GM19240 (cell line): ENCODE measurements around the gene NR1I2.

Experiments
- DNase-seq: peaks from one replicate; pipeline ENCODE4 v3.0.0; 2011; ENCODE audit warnings: low spot score; ENCODE audit not compliant: insufficient read length

The NR1I2 gene

DNA sequence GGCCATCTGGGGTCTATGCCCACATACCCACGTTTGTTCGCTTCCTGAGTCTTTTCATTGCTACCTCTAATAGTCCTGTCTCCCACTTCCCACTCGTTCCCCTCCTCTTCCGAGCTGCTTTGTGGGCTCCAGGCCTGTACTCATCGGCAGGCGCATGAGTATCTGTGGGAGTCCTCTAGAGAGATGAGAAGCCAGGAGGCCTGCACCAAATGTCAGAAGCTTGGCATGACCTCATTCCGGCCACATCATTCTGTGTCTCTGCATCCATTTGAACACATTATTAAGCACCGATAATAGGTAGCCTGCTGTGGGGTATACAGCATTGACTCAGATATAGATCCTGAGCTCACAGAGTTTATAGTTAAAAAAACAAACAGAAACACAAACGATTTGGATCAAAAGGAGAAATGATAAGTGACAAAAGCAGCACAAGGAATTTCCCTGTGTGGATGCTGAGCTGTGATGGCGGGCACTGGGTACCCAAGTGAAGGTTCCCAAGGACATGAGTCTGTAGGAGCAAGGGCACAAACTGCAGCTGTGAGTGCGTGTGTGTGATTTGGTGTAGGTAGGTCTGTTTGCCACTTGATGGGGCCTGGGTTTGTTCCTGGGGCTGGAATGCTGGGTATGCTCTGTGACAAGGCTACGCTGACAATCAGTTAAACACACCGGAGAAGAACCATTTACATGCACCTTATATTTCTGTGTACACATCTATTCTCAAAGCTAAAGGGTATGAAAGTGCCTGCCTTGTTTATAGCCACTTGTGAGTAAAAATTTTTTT, 35.9 kb downstream of the NR1I2 start:
- DNase-seq = no peak

DNA sequence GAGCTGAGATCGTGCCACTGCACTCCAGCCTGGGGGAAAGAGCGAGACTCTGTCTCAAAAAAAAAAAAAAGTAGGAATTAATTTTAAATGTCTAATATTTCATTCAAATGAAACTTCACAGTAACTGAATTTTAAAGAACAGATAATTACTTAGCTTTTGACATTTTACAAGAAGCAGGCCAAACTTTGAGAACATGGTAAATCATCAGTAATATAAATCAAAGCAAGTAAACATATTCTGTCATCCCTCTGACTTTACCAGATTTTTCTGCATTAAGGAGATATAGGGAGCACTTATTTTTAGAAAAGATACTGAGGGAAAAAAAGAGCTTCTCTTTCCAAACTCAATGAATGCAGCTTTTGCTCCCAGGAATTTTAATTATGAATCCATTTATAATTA, 37.0 kb downstream of the NR1I2 start:
- DNase-seq = no peak

DNA sequence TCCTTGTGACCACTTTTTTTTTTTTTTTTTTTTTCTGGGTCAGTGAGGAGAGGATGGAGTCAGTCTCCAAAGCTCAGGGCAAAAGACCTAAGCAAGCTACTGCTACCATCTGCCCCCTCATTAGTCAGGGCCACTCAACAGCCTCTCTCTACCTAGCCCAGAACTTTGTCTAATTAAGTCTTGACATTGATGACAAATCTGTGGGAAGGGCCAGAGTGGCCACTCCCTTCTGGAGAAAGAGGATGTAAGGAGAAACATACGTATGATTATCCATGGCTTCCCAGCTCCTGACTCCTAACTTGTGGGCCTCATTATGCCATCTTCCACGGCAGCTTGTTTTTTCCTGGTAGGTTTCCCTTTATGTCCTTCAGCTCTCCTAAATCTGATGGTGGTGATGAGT, 37.9 kb downstream of the NR1I2 start:
- DNase-seq = no peak

DNA sequence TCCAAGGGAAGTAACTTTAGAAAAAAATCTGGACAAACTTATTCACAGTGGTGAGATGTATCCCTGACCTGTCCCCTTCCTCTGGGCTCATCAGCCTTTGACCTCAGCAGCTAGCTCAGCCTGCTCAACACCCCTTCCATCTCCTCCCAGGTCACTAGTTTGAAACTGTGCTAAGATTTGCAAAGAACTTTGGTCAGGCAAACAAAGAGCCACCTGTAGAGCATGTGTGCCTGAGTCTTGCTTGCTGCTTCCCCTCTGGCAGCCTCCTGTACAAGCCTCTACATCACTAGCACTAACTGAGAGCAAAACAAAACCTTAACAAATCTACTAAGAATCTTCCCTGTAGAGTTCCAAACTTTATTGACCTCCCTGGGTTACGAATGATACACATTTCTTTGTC, 43.9 kb downstream of the NR1I2 start:
- no peak for DNase-seq

DNA sequence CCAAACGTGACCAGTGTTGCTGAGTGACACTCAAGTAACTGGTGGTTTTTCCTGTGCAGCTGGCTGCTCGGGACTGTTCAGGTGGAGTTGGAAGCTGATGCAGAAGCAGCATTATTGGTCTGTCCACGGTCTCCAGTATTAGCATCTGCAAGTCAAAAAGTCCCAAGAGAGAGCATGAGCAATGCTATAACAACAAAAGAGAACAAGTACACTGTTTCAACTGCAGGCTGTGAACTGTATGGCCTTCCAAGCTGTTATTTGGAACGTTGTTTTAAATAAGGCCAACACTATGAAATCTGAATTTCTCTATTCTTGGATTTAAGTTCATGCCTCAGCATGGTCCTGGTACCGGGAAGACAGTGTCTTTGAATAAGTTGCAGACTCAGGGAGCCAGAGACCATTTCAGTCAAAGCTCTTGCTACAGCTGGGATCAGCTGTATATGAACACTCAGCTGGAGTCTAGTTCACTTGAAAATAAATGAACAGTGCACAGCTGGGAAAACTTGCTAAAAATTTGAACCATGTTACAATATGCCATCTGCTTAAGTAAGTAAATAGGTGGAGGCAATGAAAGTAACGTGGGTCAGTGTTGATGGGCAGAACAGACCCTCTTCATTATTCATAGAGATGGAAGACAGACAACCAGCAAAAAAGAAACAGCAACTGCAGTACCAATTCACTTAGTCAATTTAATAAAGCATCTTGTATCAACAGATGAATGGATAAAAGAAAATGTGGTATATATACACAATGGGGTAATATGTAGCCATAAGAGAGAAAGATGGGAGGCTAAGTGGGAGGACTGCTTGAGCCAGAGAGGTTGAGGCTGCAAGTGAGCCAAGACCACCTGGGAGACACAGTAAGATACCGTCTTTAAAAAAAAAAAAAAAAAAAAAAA, 45.1 kb downstream of the NR1I2 start:
- no peak for DNase-seq

DNA sequence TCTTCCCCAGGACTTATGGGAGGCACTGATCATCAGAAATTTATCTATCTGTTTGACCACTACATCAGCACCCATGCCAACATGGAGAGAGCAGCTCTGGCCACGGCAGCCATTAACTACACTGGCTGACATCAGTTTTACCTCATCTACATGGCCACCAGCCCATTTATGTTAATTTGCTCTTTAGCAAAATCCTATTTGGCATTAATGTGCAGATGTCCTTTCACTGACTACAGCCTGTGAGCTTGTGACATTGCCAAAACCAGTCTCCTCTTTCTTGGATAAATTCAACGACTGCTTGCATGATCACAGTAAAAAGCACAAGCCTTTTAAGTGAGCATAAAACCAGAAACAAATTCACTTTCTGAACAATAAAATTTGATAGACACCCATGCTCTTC, 47.5 kb downstream of the NR1I2 start:
- DNase-seq = no peak

DNA sequence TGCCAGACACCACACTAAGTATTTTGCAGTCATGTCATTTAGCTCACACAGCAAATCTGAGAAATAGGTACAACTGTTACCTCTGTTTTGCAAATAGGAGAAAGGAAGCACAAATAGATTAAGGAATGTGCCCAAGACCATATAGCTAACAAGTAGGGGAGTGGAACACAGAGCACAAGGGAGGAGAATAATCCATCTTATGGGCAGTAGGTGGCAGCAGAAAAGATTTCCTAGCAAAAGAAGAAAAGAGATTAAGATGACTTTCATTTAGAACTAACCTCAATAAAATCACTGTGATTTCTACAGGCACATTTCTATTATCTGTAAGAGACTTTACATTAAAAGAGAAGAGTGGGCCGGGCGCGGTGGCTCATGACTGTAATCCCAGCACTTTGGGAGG, 49.1 kb downstream of the NR1I2 start:
- DNase-seq = no peak

DNA sequence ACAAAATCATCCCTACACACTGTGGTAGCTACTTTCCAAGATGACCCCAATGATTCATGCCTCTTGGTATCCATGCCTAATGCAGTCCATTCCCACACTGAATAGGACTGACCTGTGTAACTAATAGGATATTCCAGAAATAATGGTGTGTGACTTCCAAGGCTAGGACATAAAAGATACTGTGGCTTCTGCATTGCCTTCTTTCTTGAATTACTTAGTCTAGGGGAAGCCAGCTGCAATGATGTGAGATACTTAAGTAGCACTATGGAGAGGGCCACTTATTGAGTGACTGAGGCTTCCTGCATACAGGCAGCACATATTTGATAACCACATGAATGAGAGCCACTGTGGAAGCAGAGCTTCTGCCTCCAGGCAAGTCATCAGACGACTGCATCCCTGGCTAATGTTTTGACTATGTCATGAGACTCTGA, 50.1 kb downstream of the NR1I2 start:
- DNase-seq = no peak

DNA sequence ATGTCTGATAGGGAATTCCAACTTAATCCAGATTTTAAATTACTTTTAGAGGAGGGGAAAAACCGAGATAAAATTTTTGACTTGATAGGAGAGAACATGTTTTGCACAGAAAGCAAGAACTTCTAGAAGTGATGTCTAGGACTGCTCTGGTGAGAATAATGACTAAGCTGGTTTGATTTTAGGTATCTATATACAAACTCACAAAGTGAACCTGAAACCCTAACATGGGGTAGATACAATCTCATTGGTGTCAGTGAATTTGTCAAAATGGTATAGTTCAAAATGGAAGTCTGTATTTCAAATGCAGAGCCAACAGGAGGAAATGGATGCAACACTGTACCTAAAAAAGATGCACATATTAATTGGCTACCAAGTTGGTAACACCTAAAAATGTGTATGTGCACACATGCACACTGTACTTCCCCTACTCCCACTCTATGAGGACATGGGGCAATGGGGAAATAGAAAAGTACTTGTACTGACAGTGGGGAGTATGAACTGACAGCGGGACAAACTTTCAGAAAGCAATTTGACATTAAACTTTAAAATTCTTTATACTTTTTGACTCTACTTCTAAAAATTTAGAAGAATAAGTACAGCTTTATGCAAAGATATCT, 53.0 kb downstream of the NR1I2 start:
- DNase-seq = no peak

DNA sequence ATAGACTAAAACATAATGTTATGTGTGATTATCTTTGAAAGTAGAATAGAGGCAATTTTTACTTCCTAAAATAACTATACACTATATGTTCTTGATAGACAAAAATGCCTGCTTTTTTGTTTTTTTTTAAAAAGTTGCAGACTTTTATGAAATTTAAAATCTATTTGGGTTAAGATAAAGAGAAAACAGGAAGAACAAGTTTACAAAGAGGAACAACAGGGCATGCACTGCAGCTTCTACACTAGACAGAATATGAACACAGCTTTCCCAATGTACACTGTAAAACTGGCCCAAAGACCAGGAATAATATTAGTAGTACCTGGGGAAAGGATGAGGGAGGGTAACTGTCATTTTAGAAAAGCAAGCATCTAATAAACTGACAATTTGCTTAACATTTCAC, 53.7 kb downstream of the NR1I2 start:
- DNase-seq = no peak

DNA sequence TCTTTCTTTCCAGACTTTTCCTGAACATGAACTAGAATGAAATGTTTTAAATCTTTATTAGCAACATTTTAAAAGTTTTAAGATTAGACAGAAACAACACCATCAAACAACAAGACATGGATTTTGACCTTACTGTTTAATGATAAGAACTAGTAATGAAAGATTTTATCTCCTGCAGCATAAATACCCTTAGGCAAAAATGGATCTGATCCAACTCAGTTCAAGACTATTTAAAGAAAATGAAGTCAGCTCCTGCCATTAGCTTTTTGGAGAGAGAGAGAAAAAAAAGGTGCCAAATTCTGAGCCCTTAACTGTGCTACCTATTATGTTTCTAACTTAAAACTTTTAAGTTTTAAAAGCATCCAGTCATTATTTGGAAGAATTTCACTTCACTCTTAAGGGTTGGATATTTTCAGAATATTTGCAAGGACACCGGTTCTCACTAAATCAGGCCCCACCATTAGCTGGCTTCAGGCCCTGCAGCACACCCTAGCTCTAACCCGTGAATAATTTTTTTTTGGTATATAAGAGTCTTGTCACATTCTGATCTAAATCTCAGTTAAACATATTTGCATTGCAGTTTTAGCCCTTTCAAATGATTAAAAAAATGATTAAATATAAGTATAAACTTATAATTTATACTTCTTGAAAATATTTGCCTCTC, 60.0 kb downstream of the NR1I2 start:
- no peak for DNase-seq

DNA sequence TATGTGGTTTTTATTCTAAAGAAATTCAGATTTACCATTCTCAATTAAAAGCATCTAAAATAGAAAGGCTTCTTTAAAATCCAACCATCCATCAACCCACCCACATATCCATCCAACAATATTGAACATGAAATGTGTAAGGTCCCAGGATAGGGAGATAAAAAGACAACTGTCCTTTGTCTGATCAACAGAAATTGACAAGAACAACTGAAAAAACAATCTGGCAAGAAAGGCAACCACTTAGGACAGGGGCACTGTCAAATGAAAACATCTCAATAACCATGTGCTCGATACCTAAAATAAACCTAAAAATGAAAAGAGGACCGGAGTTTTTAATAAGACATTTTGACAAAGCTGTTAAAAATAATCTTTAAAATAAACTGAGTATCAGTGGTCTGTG, 67.2 kb downstream of the NR1I2 start:
- no peak for DNase-seq

DNA sequence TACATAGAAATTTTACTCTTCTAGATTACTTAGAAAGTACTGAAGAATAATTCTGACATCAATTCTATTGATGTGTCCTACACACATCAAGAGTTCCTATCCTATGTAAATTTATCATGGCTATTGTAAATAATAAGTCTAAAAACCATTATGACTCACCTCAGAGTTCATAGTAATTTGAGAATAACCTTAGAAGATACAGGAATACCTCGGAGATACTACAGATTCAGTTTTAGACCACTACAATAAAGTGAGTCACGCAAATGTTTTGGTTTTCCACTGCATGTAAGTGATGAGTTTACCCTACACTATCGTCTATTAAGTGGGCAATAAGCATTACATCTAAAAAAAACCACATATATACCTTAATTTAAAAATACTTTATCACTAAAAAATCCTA, 74.8 kb downstream of the NR1I2 start:
- no peak for DNase-seq

DNA sequence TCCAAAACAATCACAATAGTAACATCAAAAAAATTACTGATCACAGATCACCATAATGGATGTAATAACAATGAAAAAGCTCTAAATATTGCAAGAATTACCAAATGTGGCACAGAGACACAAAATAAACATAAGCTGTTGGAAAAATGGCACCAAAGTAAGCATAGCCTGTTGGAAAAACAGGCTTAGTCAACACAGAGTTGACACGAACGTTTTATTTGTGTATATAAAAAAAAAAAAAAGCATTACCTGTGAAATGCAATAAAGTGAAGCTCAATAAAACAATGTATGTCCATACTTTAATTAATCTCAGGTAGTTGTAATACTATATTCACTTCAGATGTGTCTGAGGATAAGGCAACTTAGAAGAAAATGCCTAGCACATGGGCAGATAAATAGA, 77.1 kb downstream of the NR1I2 start:
- no peak for DNase-seq

DNA sequence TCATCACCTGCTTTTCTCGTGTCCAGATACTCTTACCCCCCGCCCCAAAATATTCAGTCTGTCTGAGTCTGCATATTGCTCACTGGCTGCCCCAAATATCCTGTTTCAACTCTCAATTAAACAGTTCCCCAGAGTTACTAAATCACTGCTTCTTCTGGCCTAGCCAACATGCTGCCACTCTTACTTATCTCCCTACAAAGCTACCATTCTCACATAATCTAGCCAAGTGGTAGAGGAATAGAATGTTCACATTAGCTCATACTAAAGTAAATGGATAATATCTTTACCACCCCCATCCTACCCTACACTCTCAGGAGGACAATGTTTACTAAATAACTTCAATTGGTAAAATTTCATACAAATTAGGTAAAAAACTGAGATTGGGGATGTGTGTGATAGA, 77.8 kb downstream of the NR1I2 start:
- DNase-seq = no peak

DNA sequence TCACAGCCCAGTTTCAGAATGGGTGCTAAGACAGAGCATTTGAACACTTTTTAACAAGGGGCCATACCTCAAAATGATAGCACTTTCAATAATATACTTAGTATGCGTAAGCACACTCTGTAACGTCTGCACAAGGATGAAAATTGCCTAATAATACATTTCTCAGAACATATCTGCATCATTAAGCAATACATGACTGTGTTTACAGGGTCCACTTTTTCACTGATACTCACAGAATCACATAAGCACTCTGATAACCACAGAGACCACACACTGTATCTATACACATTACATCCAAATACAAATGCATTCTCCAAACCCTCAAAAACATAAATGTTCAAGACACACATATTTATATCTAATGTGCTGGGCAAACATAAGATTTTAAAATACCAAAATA, 79.8 kb downstream of the NR1I2 start:
- no peak for DNase-seq

DNA sequence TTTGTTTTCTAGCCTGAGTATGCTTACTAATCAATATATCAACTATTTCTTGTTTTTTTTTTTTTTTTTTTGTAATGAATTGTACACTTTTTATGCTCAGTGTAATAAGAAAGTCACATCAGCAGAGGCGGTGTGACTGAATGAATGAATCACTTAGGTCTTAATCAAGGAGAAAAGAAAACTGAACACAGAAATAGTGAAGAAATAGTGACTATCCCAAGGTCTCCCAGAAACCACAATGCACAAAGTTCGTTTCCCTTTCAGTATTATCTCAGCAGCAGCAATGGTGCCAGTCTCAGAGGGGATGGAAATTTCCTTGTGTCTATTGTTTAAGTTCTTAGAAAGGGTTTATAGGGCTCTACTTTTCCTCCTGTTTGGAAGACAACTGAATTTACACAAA, 80.7 kb downstream of the NR1I2 start:
- no peak for DNase-seq

DNA sequence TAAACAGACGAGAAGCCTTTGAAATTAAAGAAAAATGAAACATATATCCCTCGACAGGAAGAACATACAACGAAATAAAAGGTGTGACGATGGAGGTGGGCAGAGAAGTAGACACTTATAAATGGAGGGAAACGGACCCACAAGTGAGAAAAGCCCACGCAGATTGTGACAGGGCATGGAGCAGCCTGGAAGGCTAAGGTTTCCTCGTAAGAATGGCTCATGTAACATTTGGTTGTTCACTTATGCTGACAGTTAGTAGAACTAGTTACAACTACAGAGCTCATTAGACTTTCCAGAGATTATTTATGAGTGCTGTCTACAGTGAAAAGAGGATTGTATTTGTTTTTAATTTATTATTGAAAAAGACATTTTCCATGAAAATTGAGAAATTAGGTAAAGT, 82.6 kb downstream of the NR1I2 start:
- DNase-seq = no peak
